GM23248 (cell line): Measurements from ENCODE around the gene IQGAP3.

Experiments
- EZH2 ChIP-seq: fragments of 200-600 bp; sonication (generic); IDR thresholded peaks from 2 replicates; pipeline ENCODE4 v1.6.1; 2018; ENCODE audit warnings: antibody characterized with exemption, mild to moderate bottlenecking; ENCODE audit not compliant: insufficient read depth, poor library complexity, severe bottlenecking
- EZH2phosphoT487 ChIP-seq: fragments of 200-600 bp; sonication (generic); IDR thresholded peaks from 2 replicates; pipeline ENCODE4 v1.6.1; 2018; ENCODE audit warnings: antibody characterized with exemption, moderate library complexity, mild to moderate bottlenecking, low read depth; ENCODE audit not compliant: insufficient read depth

DNA sequence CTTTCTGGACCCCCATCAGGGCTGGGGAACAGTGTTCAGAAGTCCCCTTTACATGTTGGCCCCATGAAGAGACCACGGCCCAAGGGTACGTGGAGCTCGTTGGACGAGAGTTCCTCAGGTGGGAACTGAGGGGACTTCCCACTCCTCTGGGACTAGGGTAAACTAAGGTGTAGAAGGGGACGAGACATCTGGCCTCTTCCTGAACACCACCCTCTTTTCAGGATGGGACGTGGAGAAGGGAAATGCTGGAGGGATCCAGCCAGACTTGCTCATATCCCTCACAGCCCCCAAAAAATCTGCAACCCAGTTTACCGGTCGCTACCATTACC, 21.3 kb upstream of the IQGAP3 start:
- TF ChIP-seq EZH2 (no peak), EZH2phosphoT487 (no peak)
